GM23248 (cell line): ENCODE data around the gene CAPN7. TPM values are rescaled to one million over a fixed set of nuclear protein-coding genes. Genes with fewer than 3 reads are reported as not detected.

ENCODE experiments used
- DNase-seq: peaks from one replicate; pipeline ENCODE4 v3.0.0-alpha.2; 2015
- H2AFZ ChIP-seq: fragments of 200-600 bp; sonication (generic); 2 replicates; pipeline ENCODE4 v1.6.1; 2016; ENCODE audit warnings: antibody characterized with exemption
- H3F3A ChIP-seq: fragments of 200-600 bp; sonication (generic); 2 replicates; pipeline ENCODE4 v1.6.1; 2016; ENCODE audit warnings: mild to moderate bottlenecking, antibody characterized with exemption, mixed run types; ENCODE audit not compliant: insufficient read depth
- H3K27ac ChIP-seq: fragments of 200-600 bp; sonication (generic); 2 replicates; pipeline ENCODE4 v1.5.1; 2016; ENCODE audit warnings: mild to moderate bottlenecking
- H3K27me3 ChIP-seq: fragments of 200-600 bp; sonication (generic); replicated peaks from 2 replicates; pipeline ENCODE4 v1.6.1; 2016; ENCODE audit warnings: mild to moderate bottlenecking; ENCODE audit not compliant: insufficient read depth
- H3K36me3 ChIP-seq: fragments of 200-600 bp; sonication (generic); 2 replicates; pipeline ENCODE4 v1.6.1; 2016; ENCODE audit warnings: low read depth, mild to moderate bottlenecking
- H3K4me1 ChIP-seq: fragments of 200-600 bp; sonication (generic); 2 replicates; pipeline ENCODE4 v1.6.1; 2016; ENCODE audit warnings: mild to moderate bottlenecking; ENCODE audit not compliant: insufficient read depth
- H3K4me2 ChIP-seq: fragments of 200-600 bp; sonication (generic); one replicate; pipeline ENCODE4 v1.6.1; 2016; ENCODE audit warnings: mild to moderate bottlenecking; ENCODE audit not compliant: unreplicated experiment
- H3K4me3 ChIP-seq: fragments of 200-600 bp; sonication (generic); 2 replicates; pipeline ENCODE4 v1.5.1; 2016; ENCODE audit warnings: mild to moderate bottlenecking
- H3K79me2 ChIP-seq: fragments of 200-600 bp; sonication (generic); 2 replicates; pipeline ENCODE4 v1.6.1; 2016; ENCODE audit warnings: mild to moderate bottlenecking; ENCODE audit not compliant: insufficient read depth
- H3K9ac ChIP-seq: fragments of 200-600 bp; sonication (generic); 2 replicates; pipeline ENCODE4 v1.6.1; 2016; ENCODE audit warnings: mild to moderate bottlenecking
- H3K9me2 ChIP-seq: fragments of 200-600 bp; sonication (generic); 2 replicates; pipeline ENCODE4 v1.6.1; 2016; ENCODE audit warnings: mixed run types, mild to moderate bottlenecking, moderate library complexity; ENCODE audit not compliant: insufficient read depth
- H3K9me3 ChIP-seq: fragments of 200-600 bp; sonication (generic); one replicate; pipeline ENCODE4 v1.6.1; 2017; ENCODE audit warnings: low read depth
- H4K20me1 ChIP-seq: fragments of 200-600 bp; sonication (generic); 2 replicates; pipeline ENCODE4 v1.6.0; 2016; ENCODE audit not compliant: insufficient read depth
- EZH2 ChIP-seq: fragments of 200-600 bp; sonication (generic); IDR thresholded peaks from 2 replicates; pipeline ENCODE4 v1.6.1; 2018; ENCODE audit warnings: antibody characterized with exemption, mild to moderate bottlenecking; ENCODE audit not compliant: insufficient read depth, poor library complexity, severe bottlenecking
- EZH2phosphoT487 ChIP-seq: fragments of 200-600 bp; sonication (generic); IDR thresholded peaks from 2 replicates; pipeline ENCODE4 v1.6.1; 2018; ENCODE audit warnings: antibody characterized with exemption, moderate library complexity, mild to moderate bottlenecking, low read depth; ENCODE audit not compliant: insufficient read depth
- whole genome bisulfite sequencing, 2 experiments: methylation state at CpG; one replicate each; pipeline ENCODE4 v1.1.6; 2015 to 2017; ENCODE audit warnings: low lambda C conversion rate in 2 of 2, low coverage in 1 of 2; ENCODE audit errors: missing lambda C conversion rate in 2 of 2; 5-methylcytosine and 5-hydroxymethylcytosine counted together
- in situ Hi-C: fragments of 300-500 bp; cut with MboI; formaldehyde crosslinking; loops from 2 replicates; pipeline ENCODE4 v1.15.0; 2020
- polyA plus RNA-seq: library from polyadenylated mRNA; unstranded; fragments of >200 nt; fragmentation: Nextera tagmentation; extraction: Ambion mirVana; gene quantifications from 2 replicates; pipeline ENCODE4 v1.2.1, GENCODE V29; 2016
- total RNA-seq: library from RNA; depleted of rRNA; stranded (reverse); fragments of >200 nt; shearing (Covaris generic); gene quantifications from 2 replicates; pipeline ENCODE4 v1.2.3, GENCODE V29; 2014

CAPN7 gene
- total and polyA plus RNA-seq, 2 experiments from 2014 or later: 21.3 to 38.3 TPM

DNA sequence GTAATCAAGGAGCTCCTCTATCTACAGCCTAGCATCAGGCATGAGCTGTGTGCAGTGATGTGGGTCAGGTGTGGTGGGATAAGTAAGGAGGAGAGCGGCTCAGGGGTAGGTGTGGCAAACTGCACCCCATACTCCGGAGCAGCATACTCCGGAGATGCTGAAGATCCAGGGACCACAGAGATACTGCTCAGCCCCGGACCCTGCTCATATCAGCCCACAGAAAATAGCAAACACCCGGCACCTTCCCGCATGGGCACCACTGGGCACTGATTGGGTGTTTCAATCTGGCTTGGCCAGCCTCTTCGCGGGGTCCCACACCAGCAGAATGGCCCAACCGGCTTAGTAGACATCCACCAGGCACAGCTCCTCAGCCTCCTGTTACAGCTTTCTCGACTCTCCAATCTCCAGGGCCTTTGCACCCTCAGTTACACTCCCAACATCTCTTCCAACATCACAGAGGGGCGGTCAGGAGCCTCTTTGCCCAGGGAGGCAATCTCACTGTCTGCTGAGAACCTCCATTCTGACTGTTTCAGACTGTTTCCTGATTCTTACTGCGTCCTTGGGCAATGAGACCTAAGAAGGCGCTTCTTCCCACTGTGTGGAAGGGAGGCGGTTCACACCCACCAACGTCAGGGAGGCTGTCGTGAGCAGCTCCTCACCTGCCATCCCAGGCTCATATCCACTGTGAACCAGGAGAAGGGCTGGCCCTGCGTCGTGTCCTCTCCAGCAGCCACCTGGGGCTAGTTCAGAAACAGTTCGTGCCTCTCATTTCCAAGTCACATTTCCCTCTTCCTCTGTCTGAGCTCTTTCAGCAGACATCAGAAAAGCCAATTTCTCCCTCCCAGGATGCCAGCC, 59.8 kb downstream of the CAPN7 start:
- Histone ChIP-seq H3K4me3 (no peak overlapping the region), H3K27ac (no peak overlapping the region), H3K79me2 (peaks cover 49% of the 10 kb centered on the region), H3K9me2 (no peaks in the 10 kb centered on the region), H2AFZ (no peak overlapping the region), H3F3A (peaks cover 26% of the 10 kb centered on the region), H3K36me3 (peaks cover 3% of the 10 kb centered on the region; the same call in 1 of the 2 replicates), H3K4me1 (peaks cover 24% of the 10 kb centered on the region), H4K20me1 (no peaks in the 10 kb centered on the region), H3K4me2 (no peak overlapping the region), H3K9me3 (no peaks in the 10 kb centered on the region), H3K27me3 (no peaks in the 10 kb centered on the region), H3K9ac (no peak overlapping the region)
- DNase-seq: no peak
- in situ Hi-C loops: loop anchor here (10.0 to 25.0 kb wide), 2 partner anchors 119 to 296 kb away; no protein-coding TSS in a partner anchor
- 88 to 92% methylated on average over 18 to 19 of the region's 19 CpGs for WGBS, 2 experiments
- TF ChIP-seq EZH2phosphoT487 (no peak), EZH2 (no peak)

DNA sequence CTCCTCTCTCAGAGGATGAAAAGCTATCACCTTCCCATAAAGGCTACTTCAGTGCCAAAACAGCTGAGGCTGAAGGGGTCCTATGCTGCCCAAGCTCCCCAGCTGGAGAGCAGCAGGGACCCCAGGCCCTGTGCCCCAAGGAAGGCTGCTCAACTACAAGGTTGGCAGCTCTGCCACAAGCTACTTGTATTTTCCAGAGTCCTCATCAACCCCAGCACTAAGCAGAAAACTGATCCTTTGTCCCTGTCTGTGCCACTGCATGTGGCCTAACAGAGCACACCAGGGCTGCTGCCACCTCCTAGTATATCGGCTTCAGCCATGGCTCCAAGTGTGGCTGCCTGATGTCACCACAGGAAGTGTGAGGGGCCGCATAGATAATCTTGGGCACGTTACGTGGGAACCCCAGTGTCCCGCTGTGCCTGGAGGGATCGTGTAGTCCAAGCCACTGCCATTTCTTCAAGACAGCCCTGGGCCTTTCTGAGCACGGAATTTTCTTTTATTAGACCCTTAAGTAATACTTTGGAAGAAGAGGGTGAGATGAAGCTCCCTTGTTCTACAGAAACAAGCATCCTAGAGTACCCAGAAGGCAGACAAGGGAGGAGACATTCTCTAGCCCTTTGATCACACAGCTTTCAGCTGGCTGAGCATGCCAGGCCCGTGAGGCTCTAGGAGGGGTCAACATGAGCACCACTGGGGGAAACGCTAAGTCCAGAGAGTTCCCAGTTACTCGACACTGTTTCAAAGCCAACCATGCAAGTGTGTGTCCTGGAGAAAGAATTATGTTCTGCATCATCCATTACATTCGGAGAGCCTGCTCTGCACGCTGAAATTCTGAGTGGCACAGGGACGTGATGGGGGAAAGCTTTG, 60.7 kb downstream of the CAPN7 start:
- Histone ChIP-seq H3K27me3 (no peaks in the 10 kb centered on the region), H3K36me3 (no peaks in the 10 kb centered on the region; the same call in 1 of the 2 replicates), H3K9ac (no peak overlapping the region), H3K27ac (no peak overlapping the region), H3K9me2 (no peaks in the 10 kb centered on the region), H3F3A (peaks cover 25% of the 10 kb centered on the region), H3K4me2 (no peak overlapping the region), H3K9me3 (no peaks in the 10 kb centered on the region), H2AFZ (no peak overlapping the region), H3K4me1 (peaks cover 24% of the 10 kb centered on the region), H3K79me2 (peaks cover 49% of the 10 kb centered on the region), H4K20me1 (no peaks in the 10 kb centered on the region), H3K4me3 (no peak overlapping the region)
- 73% methylated on average over 13 of the region's 13 CpGs for WGBS, 2 experiments
- no peak for TF ChIP-seq EZH2phosphoT487
- TF ChIP-seq EZH2: no peak
- in situ Hi-C loops: loop anchor here (10.0 to 25.0 kb wide), 2 partner anchors 118 to 296 kb away; no protein-coding TSS in a partner anchor
- DNase-seq: no peak

DNA sequence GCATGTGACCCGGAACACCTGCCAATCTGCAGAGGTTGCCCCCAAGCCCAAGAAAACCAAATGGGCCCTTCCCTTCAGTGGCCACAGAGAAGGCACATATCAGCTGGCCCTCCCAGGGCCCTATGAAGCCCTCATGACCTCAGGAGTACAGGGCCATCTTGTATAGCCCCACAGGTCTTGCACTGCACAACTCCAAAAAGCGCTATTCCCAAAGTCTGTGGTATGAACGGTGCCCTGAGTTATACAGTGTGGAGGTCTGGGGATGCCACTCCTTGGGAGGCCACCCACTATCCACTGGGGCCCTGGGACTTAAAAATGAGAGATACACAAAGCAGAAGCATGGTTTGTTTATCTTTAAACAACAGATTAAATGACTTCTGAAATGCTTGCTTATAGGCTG, 61.5 kb downstream of the CAPN7 start:
- Histone ChIP-seq H3K27me3 (no peaks in the 10 kb centered on the region), H3K9me2 (no peaks in the 10 kb centered on the region), H3K36me3 (no peaks in the 10 kb centered on the region), H3K9me3 (no peaks in the 10 kb centered on the region), H3K4me3 (no peak overlapping the region), H3K27ac (no peak overlapping the region), H3K9ac (0 out of 2 replicates have a peak overlapping the region, but pooled peaks have one; percentile 9), H3F3A (peaks cover 29% of the 10 kb centered on the region), H3K79me2 (peaks cover 49% of the 10 kb centered on the region), H4K20me1 (no peaks in the 10 kb centered on the region), H2AFZ (no peak overlapping the region), H3K4me1 (peaks cover 24% of the 10 kb centered on the region), H3K4me2 (no peak overlapping the region)
- no peak for DNase-seq
- in situ Hi-C loops: loop anchor here (10.0 to 25.0 kb wide), 2 partner anchors 117 to 295 kb away; no protein-coding TSS in a partner anchor
- WGBS, 2 experiments: 93 to 94% methylated on average over 3 of the region's 3 CpGs
- TF ChIP-seq EZH2phosphoT487 (no peak), EZH2 (no peak)

GRCh38 chr3:15268033-15268631, 62.1 kb downstream of the CAPN7 start:
- Histone ChIP-seq H3K9me3 (no peaks in the 10 kb centered on the region), H3K9ac (0 out of 2 replicates have a peak overlapping the region, but pooled peaks have one; percentile 70), H3F3A (peaks cover 27% of the 10 kb centered on the region), H3K27me3 (no peaks in the 10 kb centered on the region), H3K36me3 (no peaks in the 10 kb centered on the region), H3K79me2 (peaks cover 50% of the 10 kb centered on the region), H3K27ac (peak overlapping the region; percentile 92), H3K9me2 (no peaks in the 10 kb centered on the region), H4K20me1 (no peaks in the 10 kb centered on the region), H3K4me2 (no peak overlapping the region), H2AFZ (no peak overlapping the region), H3K4me3 (no peak overlapping the region), H3K4me1 (peaks cover 24% of the 10 kb centered on the region)
- 35 to 37% methylated on average over 15 of the region's 15 CpGs for WGBS, 2 experiments
- TF ChIP-seq EZH2 (no peak), EZH2phosphoT487 (no peak)
- peak; percentile 94 for DNase-seq
- in situ Hi-C loops: loop anchor here (10.0 to 25.0 kb wide), 2 partner anchors 117 to 294 kb away; no protein-coding TSS in a partner anchor
